ENCODE results near the gene KCNG2.

The KCNG2 gene

GRCh38 chr18:79917169-79917852, 119.6 kb downstream of the KCNG2 start:
- ChIA-PET POLR2A (no interaction called here), CTCF (no interaction called here)
- Histone ChIP-seq H3K36me3 (ENCODE audit: control insufficient read depth in 2 of 2, insufficient read depth in 1 of 2, low read length in 2 of 2) (peaks cover 0 to 20% of the 10 kb centered on the region in 2 experiments; a peak in 1 of 3 replicates), H3K9me3 (ENCODE audit: control insufficient read depth, insufficient read depth, low read depth, low read length) (no peaks in the 10 kb centered on the region), H3K4me1 (ENCODE audit: control insufficient read depth, insufficient read depth, low read length) (no peaks in the 10 kb centered on the region), H3K4me3 (ENCODE audit: low read depth, low read length) (no peak overlapping the region), H3K27ac (ENCODE audit: extremely low read depth, low read depth, low read length) (no peak overlapping the region)
- TF ChIP-seq ZNF391 (tag by site-specific recombination; IDR thresholded peaks at IDR 0.05; ENCODE audit: borderline replicate concordance, low read depth) = no peak
- no peak for TF ChIP-seq ZNF600 (tag by site-specific recombination; IDR thresholded peaks at IDR 0.05)
- TF ChIP-seq ZBTB48 (tag by site-specific recombination; IDR thresholded peaks at IDR 0.05) = no peak
- TF ChIP-seq, protein P1, sequence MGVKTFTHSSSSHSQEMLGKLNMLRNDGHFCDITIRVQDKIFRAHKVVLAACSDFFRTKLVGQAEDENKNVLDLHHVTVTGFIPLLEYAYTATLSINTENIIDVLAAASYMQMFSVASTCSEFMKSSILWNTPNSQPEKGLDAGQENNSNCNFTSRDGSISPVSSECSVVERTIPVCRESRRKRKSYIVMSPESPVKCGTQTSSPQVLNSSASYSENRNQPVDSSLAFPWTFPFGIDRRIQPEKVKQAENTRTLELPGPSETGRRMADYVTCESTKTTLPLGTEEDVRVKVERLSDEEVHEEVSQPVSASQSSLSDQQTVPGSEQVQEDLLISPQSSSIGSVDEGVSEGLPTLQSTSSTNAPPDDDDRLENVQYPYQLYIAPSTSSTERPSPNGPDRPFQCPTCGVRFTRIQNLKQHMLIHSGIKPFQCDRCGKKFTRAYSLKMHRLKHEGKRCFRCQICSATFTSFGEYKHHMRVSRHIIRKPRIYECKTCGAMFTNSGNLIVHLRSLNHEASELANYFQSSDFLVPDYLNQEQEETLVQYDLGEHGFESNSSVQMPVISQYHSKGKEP (tag by site-specific recombination; IDR thresholded peaks at IDR 0.05) = no peak
- no peak for TF ChIP-seq ZNF175 (tag by site-specific recombination; IDR thresholded peaks at IDR 0.05)
- TF ChIP-seq SETDB1 (IDR thresholded peaks at IDR 0.05; ENCODE audit: insufficient read length, low read length) = no peak
- TF ChIP-seq, protein P2, sequence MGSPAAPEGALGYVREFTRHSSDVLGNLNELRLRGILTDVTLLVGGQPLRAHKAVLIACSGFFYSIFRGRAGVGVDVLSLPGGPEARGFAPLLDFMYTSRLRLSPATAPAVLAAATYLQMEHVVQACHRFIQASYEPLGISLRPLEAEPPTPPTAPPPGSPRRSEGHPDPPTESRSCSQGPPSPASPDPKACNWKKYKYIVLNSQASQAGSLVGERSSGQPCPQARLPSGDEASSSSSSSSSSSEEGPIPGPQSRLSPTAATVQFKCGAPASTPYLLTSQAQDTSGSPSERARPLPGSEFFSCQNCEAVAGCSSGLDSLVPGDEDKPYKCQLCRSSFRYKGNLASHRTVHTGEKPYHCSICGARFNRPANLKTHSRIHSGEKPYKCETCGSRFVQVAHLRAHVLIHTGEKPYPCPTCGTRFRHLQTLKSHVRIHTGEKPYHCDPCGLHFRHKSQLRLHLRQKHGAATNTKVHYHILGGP (tag by site-specific recombination; IDR thresholded peaks at IDR 0.05) = no peak
- no peak for TF ChIP-seq ZNF184 (tag by site-specific recombination; IDR thresholded peaks at IDR 0.05)
- no peak for TF ChIP-seq ZBTB49 (tag by site-specific recombination; IDR thresholded peaks at IDR 0.05; ENCODE audit: low read depth)
- no peak for TF ChIP-seq TSHZ1 (tag by site-specific recombination; IDR thresholded peaks at IDR 0.05; ENCODE audit: borderline replicate concordance)
- no peak for TF ChIP-seq OSR2 (tag by site-specific recombination; IDR thresholded peaks at IDR 0.05)

DNA sequence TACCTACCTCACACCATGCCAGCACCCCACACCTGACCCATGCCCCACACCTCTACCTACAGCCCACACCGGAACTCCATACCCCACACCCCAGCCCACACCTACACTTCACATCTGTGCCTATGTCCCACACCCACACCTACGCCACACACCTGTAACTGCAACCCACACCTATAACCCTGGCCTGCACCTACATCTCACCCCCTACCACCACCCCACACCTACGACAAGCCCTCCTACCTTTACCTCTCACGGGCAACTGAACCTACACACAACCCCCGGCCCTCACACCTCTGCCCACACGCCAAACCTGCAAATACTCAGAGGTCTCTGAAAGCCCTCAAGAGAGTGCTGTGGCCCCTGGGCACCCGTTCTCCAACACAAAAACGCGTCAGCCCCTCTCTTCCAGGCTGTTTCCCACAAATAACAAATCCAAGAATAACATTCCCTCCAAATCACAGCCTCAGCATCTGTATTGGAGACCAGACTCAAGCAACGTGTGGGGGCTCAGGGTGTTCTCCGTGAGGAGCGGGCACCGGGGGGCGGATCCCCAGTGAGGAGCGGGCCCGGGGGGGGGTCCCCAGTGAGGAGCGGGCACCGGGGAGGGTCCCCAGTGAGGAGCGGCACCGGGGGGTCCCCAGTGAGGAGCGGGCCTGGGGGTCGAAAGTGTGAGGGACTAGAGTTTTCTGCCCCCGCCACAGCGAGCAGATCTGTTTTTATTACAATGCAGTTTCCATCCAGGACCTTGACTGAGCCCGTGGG, 120.3 kb downstream of the KCNG2 start:
- ChIA-PET CTCF (no interaction called here), POLR2A (no interaction called here)
- Histone ChIP-seq H3K4me1 (ENCODE audit: control insufficient read depth, insufficient read depth, low read length) (no peaks in the 10 kb centered on the region), H3K9me3 (ENCODE audit: control insufficient read depth, insufficient read depth, low read depth, low read length) (no peaks in the 10 kb centered on the region), H3K4me3 (ENCODE audit: low read depth, low read length) (no peak overlapping the region), H3K36me3 (ENCODE audit: control insufficient read depth in 2 of 2, insufficient read depth in 1 of 2, low read length in 2 of 2) (peaks cover 0 to 20% of the 10 kb centered on the region in 2 experiments; a peak in 1 of 3 replicates), H3K27ac (ENCODE audit: extremely low read depth, low read depth, low read length) (no peak overlapping the region)
- TF ChIP-seq ZNF157 (tag by site-specific recombination; IDR thresholded peaks at IDR 0.05) (peak; percentile 18; the same call in 1 of the 2 replicates), ZFHX2 (tag by site-specific recombination; conservative IDR thresholded peaks at IDR 0.05) (peak; percentile 76), ZSCAN16 (tag by site-specific recombination; IDR thresholded peaks at IDR 0.05) (no peak), EGR2 (tag by site-specific recombination; IDR thresholded peaks at IDR 0.05; ENCODE audit: low read depth) (peak; percentile 90)
